Lung (tissue), 12 donors: ENCODE data around the gene IGHMBP2. TPM values are rescaled to one million over a fixed set of nuclear protein-coding genes. Genes with fewer than 3 reads are reported as not detected.

Source experiments
- ATAC-seq: fragments of 200-7000 bp; cut with Tn5 transposase; one replicate; pipeline ENCODE4 v1.9.1; 2020; ENCODE audit warnings: moderate number of reproducible peaks; ENCODE audit not compliant: insufficient read depth, low FRiP score
- DNase-seq, 3 donors: peaks; one replicate each; pipeline ENCODE4 v3.0.0-alpha.2; 2013 to 2017
- H3K27ac ChIP-seq, 2 donors: one replicate each; pipeline ENCODE4 v1.5.1; 2013; ENCODE audit warnings: mild to moderate bottlenecking in 2 of 2, moderate library complexity in 2 of 2, control low read depth in 1 of 2, inconsistent platforms in 1 of 2, low read depth in 1 of 2, low read length in 1 of 2
- H3K27me3 ChIP-seq, 3 donors: one replicate each; pipeline ENCODE4 v1.5.1; 2013; ENCODE audit warnings: low read length in 2 of 3; ENCODE audit not compliant: control insufficient read depth in 3 of 3, insufficient read depth in 3 of 3
- H3K36me3 ChIP-seq, 4 donors: one replicate each; pipeline ENCODE4 v1.5.1; 2013; ENCODE audit warnings: low read length in 4 of 4, mild to moderate bottlenecking in 1 of 4, moderate library complexity in 1 of 4; ENCODE audit not compliant: control insufficient read depth in 4 of 4, insufficient read depth in 4 of 4
- H3K4me1 ChIP-seq, 5 donors: one replicate each; pipeline ENCODE4 v1.5.1; 2013; ENCODE audit warnings: low read length in 5 of 5, mild to moderate bottlenecking in 2 of 5, moderate library complexity in 1 of 5; ENCODE audit not compliant: control insufficient read depth in 5 of 5, insufficient read depth in 5 of 5
- H3K4me3 ChIP-seq: one replicate; pipeline ENCODE4 v1.5.1; 2013; ENCODE audit warnings: mild to moderate bottlenecking, control low read depth, moderate library complexity
- H3K9ac ChIP-seq, 2 donors: one replicate each; pipeline ENCODE4 v1.5.1; 2013; ENCODE audit warnings: low read length in 2 of 2, control low read depth in 1 of 2; ENCODE audit not compliant: insufficient read depth in 1 of 2
- H3K9me3 ChIP-seq, 4 donors: one replicate each; pipeline ENCODE4 v1.5.1; 2013; ENCODE audit warnings: low read length in 3 of 4, mild to moderate bottlenecking in 1 of 4, moderate library complexity in 1 of 4; ENCODE audit not compliant: control insufficient read depth in 4 of 4, insufficient read depth in 3 of 4
- CTCF ChIP-seq: IDR thresholded peaks from 2 replicates; pipeline ENCODE4 v1.5.1; 2012; ENCODE audit warnings: mild to moderate bottlenecking; ENCODE audit errors: control extremely low read depth, extremely low read depth
- WGBS, 2 donors: extraction: QIAGEN DNeasy Blood & Tissue Kit; methylation state at CpG; one replicate each; pipeline ENCODE4 v1.1.7; 2013; 5-methylcytosine and 5-hydroxymethylcytosine counted together
- polyA plus RNA-seq, 2 donors: library from polyadenylated mRNA; stranded (reverse); fragments of 200-250 nt; gene quantifications; one replicate each; pipeline ENCODE4 v1.2.1, GENCODE V29; 2013
- total RNA-seq, 2 donors: library from RNA; depleted of rRNA in 1 of 2; stranded (reverse); fragments of >200 nt in 1 of 2; gene quantifications; one replicate each; pipeline ENCODE4 v1.2.1, GENCODE V29; 2014 to 2021
- donor health status: control.
- donor health status: control.
- donor health status: Bipolar disorder and iron deficiency.
- donor health status: healthy.
- donor health status: DM: yes; HTN: yes; CAD: no.

IGHMBP2 gene
- total and polyA plus RNA-seq, 4 donors: 12.4 to 21.0 (median 17.6) TPM

GRCh38 chr11:68931911-68932310, 28.2 kb downstream of the IGHMBP2 start:
- Histone ChIP-seq H3K27ac (no peak overlapping the region), H3K4me1 (peaks cover 0 to 16% (median 3%) of the 10 kb centered on the region in 5 donors), H3K9me3 (no peaks in the 10 kb centered on the region), H3K4me3 (no peak overlapping the region), H3K9ac (no peak overlapping the region), H3K36me3 (peaks cover 12 to 65% (median 24%) of the 10 kb centered on the region in 4 donors), H3K27me3 (no peaks in the 10 kb centered on the region)
- 93 to 94% methylated on average over 17 of the region's 17 CpGs for WGBS, 2 donors
- ATAC-seq: no peak
- no peak for DNase-seq
- no peak for TF ChIP-seq CTCF

- Histone ChIP-seq H3K27me3 (no peaks in the 10 kb centered on the region), H3K27ac (no peak overlapping the region), H3K4me1 (peaks cover 0 to 15% (median 3%) of the 10 kb centered on the region in 5 donors), H3K36me3 (peaks cover 12 to 70% (median 26%) of the 10 kb centered on the region in 4 donors), H3K4me3 (no peak overlapping the region), H3K9me3 (no peaks in the 10 kb centered on the region), H3K9ac (no peak overlapping the region)
- no peak for TF ChIP-seq CTCF
- ATAC-seq: no peak
- no peak for DNase-seq
- 92 to 93% methylated on average over 7 of the region's 7 CpGs for WGBS, 2 donors
Observed at GRCh38 chr11:68932358-68932757, 28.7 kb downstream of the IGHMBP2 start.

- no peaks in the 10 kb centered on the region for H3K9me3 ChIP-seq
- no peak overlapping the region for H3K9ac ChIP-seq
- 97% methylated on average over 24 of the region's 24 CpGs for WGBS, 2 donors
- H3K27me3 ChIP-seq: no peaks in the 10 kb centered on the region
- DNase-seq (no peak), ATAC-seq (no peak)
- no peak for TF ChIP-seq CTCF
- H3K36me3 ChIP-seq: peaks cover 14 to 73% (median 27%) of the 10 kb centered on the region in 4 donors
- no peak overlapping the region for H3K4me3 ChIP-seq
- H3K27ac ChIP-seq: no peak overlapping the region
- H3K4me1 ChIP-seq: peaks cover 0 to 8% (median under 1%) of the 10 kb centered on the region in 5 donors
Observed at GRCh38 chr11:68932933-68933577, 29.4 kb downstream of the IGHMBP2 start.
